Fibroblast of pulmonary artery (primary cell): ENCODE data around the gene RAB42.
A peak's percentile ranks its signal among the peaks of the same experiment; 100 is the strongest.

Experiments
- DNase-seq: peaks from one replicate; pipeline ENCODE4 v3.0.0-alpha.2; 2010; ENCODE audit warnings: low read depth
- H3K4me3 ChIP-seq: replicated peaks from 2 replicates; pipeline ENCODE4 v1.5.1; 2011; ENCODE audit warnings: low read depth, mild to moderate bottlenecking, control low read depth, low read length, moderate library complexity
- TF ChIP-seq, protein P1 (sequence below): IDR thresholded peaks from 2 replicates; pipeline ENCODE4 v1.5.1; 2011; ENCODE audit warnings: mild to moderate bottlenecking, control low read depth, low read length, inconsistent platforms; ENCODE audit errors: missing control alignments

The RAB42 gene

GRCh38 chr1:28604411-28604810, 12.3 kb downstream of the RAB42 start:
- no peak overlapping the region for H3K4me3 ChIP-seq
- TF ChIP-seq, protein P1, sequence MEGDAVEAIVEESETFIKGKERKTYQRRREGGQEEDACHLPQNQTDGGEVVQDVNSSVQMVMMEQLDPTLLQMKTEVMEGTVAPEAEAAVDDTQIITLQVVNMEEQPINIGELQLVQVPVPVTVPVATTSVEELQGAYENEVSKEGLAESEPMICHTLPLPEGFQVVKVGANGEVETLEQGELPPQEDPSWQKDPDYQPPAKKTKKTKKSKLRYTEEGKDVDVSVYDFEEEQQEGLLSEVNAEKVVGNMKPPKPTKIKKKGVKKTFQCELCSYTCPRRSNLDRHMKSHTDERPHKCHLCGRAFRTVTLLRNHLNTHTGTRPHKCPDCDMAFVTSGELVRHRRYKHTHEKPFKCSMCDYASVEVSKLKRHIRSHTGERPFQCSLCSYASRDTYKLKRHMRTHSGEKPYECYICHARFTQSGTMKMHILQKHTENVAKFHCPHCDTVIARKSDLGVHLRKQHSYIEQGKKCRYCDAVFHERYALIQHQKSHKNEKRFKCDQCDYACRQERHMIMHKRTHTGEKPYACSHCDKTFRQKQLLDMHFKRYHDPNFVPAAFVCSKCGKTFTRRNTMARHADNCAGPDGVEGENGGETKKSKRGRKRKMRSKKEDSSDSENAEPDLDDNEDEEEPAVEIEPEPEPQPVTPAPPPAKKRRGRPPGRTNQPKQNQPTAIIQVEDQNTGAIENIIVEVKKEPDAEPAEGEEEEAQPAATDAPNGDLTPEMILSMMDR: no peak

GRCh38 chr1:28604962-28605361, 12.9 kb downstream of the RAB42 start:
- H3K4me3 ChIP-seq: no peak overlapping the region
- TF ChIP-seq, protein P1: no peak
- DNase-seq: no peak

More at GRCh38 chr1:28604411-28604810, 12.3 kb downstream of the RAB42 start:
- no peak for DNase-seq

GRCh38 chr1:28606771-28607170, 14.7 kb downstream of the RAB42 start:
- no peak overlapping the region for H3K4me3 ChIP-seq
- TF ChIP-seq, protein P1: no peak
- no peak for DNase-seq

DNA sequence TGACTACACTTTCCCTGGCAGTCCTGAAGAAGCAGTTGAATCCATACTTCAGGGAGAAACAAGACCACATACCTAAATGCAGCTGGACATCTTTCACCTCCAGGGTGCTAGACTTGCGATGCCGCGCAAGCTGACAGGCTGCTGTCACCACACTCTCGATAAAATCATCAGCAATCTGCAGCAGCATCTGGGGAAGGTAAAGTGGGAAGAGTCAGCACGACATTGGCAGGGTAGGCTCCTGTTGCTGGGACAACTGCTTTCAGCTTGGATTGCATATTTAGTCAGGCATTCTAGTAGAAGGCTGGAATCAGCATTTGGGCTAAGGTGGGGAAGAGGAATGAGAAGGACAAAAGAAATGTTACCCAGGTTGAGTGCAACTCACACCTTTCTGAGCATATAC, 21.1 kb downstream of the RAB42 start:
- DNase-seq: no peak
- no peak overlapping the region for H3K4me3 ChIP-seq
- TF ChIP-seq, protein P1: no peak

DNA sequence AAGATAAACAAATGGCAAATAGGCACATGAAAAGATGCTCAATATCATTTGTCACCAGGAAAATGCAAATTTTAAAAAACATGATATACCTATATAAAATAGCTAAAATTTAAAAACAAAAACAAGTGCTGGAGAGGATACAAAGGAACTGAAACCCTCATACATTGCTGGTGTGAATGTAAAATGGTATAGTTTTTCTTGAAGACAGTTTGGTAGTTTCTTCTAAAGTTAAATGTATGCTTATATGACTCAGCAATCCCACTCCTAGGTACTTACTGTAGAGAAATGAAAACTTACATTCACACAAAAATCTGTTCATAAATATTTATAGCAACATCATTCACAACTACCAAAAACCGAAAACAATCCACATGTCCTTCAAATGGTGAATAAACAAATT, 39.6 kb downstream of the RAB42 start:
- no peak overlapping the region for H3K4me3 ChIP-seq
- TF ChIP-seq, protein P1: no peak
- no peak for DNase-seq

DNA sequence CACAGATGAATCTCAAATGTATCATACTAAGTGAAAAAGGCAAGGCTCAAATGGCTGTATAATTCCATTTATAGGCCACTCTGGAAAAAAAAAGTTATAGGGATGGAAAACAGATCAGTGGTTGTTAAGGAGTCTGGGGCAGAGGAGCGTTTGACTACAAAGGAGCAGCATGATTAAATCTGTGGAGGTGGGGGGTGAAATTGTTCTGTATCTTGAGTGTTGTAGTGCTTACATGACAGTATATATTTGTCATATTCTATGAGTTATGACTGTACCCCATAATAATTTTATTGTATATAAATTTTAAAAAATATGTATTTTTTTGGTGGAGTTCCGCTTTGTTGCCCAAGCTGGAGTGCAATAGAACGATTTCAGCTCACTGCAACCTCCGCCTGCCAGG, 40.5 kb downstream of the RAB42 start:
- TF ChIP-seq, protein P1: no peak
- H3K4me3 ChIP-seq: no peak overlapping the region
- DNase-seq: no peak

- peak; percentile 41 for DNase-seq
- no peak overlapping the region for H3K4me3 ChIP-seq
Measured at GRCh38 chr1:28640766-28641165, 48.7 kb downstream of the RAB42 start.

More at GRCh38 chr1:28640766-28641165, 48.7 kb downstream of the RAB42 start:
- TF ChIP-seq, protein P1: peak; percentile 45
